OCI-LY3 (cell line): ENCODE measurements around the gene BABAM2.

Source experiments
- H2AFZ ChIP-seq: fragments of 200-600, 300-600 bp; shearing (Covaris generic); 2 replicates; pipeline ENCODE4 v1.6.0; 2014; ENCODE audit warnings: antibody characterized with exemption, low read depth, low read length
- H3K27ac ChIP-seq: fragments of 200-600, 300-600 bp; sonication (generic); 2 replicates; pipeline ENCODE4 v1.5.1; 2014; ENCODE audit warnings: mild to moderate bottlenecking, low read length, moderate library complexity, mixed read lengths
- H3K27me3 ChIP-seq: fragments of 200-600, 300-600 bp; sonication (generic); 2 replicates; pipeline ENCODE4 v1.6.1; 2014; ENCODE audit warnings: low read depth, low read length, mixed read lengths
- H3K36me3 ChIP-seq: fragments of 200-600, 300-600 bp; sonication (generic); replicated peaks from 2 replicates; pipeline ENCODE3; 2014; ENCODE audit warnings: low read depth, low read length, mixed read lengths
- H3K4me1 ChIP-seq: fragments of 300-600, 200-600 bp; sonication (generic); 2 replicates; pipeline ENCODE4 v1.6.1; 2014; ENCODE audit warnings: low read length, mixed read lengths
- H3K4me2 ChIP-seq: fragments of 200-600, 300-600 bp; sonication (generic); 2 replicates; pipeline ENCODE4 v1.6.1; 2014; ENCODE audit warnings: low read length, mixed read lengths
- H3K4me3 ChIP-seq: fragments of 300-600, 200-600 bp; sonication (generic); 2 replicates; pipeline ENCODE4 v1.5.1; 2014; ENCODE audit warnings: antibody characterized with exemption, mild to moderate bottlenecking, low read length, moderate library complexity
- H3K79me2 ChIP-seq: fragments of 300-600, 200-600 bp; shearing (Covaris generic); 2 replicates; pipeline ENCODE4 v1.6.1; 2014; ENCODE audit warnings: mild to moderate bottlenecking, low read length, mixed read lengths
- H3K9ac ChIP-seq: fragments of 300-600, 200-600 bp; shearing (Covaris generic); 2 replicates; pipeline ENCODE4 v1.6.0; 2014; ENCODE audit warnings: mild to moderate bottlenecking, low read length, moderate library complexity
- H3K9me3 ChIP-seq: fragments of 200-600, 300-600 bp; shearing (Covaris generic); 2 replicates; pipeline ENCODE4 v1.6.1; 2014; ENCODE audit warnings: low read length, mixed read lengths; ENCODE audit not compliant: insufficient read depth
- H4K20me1 ChIP-seq: fragments of 200-600, 300-600 bp; sonication (generic); 2 replicates; pipeline ENCODE4 v1.6.1; 2016; ENCODE audit warnings: low read length, mixed read lengths; ENCODE audit not compliant: insufficient read depth
- EZH2phosphoT487 ChIP-seq: fragments of 200-600 bp; shearing (Covaris generic); IDR thresholded peaks from 2 replicates; pipeline ENCODE4 v1.6.1; 2018; ENCODE audit warnings: antibody characterized with exemption, mixed run types, low read depth
- TF ChIP-seq, protein P1 (sequence below): fragments of 200-600, 300-600 bp; sonication (generic); IDR thresholded peaks from 2 replicates; pipeline ENCODE4 v1.5.1; 2014; ENCODE audit warnings: antibody characterized with exemption, low read length, low read depth

Gene BABAM2

GRCh38 chr2:28175028-28175427, 284.5 kb downstream of the BABAM2 start:
- Histone ChIP-seq H3K79me2 (no peaks in the 10 kb centered on the region), H3K9ac (no peak overlapping the region), H3K4me2 (no peak overlapping the region), H3K27ac (no peak overlapping the region), H3K9me3 (no peaks in the 10 kb centered on the region), H3K36me3 (no peaks in the 10 kb centered on the region), H3K4me1 (no peaks in the 10 kb centered on the region), H3K4me3 (no peak overlapping the region), H2AFZ (no peak overlapping the region), H3K27me3 (no peaks in the 10 kb centered on the region), H4K20me1 (no peaks in the 10 kb centered on the region)
- TF ChIP-seq, protein P1, sequence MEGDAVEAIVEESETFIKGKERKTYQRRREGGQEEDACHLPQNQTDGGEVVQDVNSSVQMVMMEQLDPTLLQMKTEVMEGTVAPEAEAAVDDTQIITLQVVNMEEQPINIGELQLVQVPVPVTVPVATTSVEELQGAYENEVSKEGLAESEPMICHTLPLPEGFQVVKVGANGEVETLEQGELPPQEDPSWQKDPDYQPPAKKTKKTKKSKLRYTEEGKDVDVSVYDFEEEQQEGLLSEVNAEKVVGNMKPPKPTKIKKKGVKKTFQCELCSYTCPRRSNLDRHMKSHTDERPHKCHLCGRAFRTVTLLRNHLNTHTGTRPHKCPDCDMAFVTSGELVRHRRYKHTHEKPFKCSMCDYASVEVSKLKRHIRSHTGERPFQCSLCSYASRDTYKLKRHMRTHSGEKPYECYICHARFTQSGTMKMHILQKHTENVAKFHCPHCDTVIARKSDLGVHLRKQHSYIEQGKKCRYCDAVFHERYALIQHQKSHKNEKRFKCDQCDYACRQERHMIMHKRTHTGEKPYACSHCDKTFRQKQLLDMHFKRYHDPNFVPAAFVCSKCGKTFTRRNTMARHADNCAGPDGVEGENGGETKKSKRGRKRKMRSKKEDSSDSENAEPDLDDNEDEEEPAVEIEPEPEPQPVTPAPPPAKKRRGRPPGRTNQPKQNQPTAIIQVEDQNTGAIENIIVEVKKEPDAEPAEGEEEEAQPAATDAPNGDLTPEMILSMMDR: no peak
- TF ChIP-seq EZH2phosphoT487: no peak

GRCh38 chr2:28178946-28179345, 288.4 kb downstream of the BABAM2 start:
- Histone ChIP-seq H3K4me3 (no peak overlapping the region), H3K36me3 (no peaks in the 10 kb centered on the region), H2AFZ (no peak overlapping the region), H3K9me3 (no peaks in the 10 kb centered on the region), H3K4me2 (no peak overlapping the region), H3K4me1 (no peaks in the 10 kb centered on the region), H4K20me1 (no peaks in the 10 kb centered on the region), H3K9ac (no peak overlapping the region), H3K27me3 (no peaks in the 10 kb centered on the region), H3K27ac (no peak overlapping the region), H3K79me2 (no peaks in the 10 kb centered on the region)
- no peak for TF ChIP-seq EZH2phosphoT487
- TF ChIP-seq, protein P1: no peak

DNA sequence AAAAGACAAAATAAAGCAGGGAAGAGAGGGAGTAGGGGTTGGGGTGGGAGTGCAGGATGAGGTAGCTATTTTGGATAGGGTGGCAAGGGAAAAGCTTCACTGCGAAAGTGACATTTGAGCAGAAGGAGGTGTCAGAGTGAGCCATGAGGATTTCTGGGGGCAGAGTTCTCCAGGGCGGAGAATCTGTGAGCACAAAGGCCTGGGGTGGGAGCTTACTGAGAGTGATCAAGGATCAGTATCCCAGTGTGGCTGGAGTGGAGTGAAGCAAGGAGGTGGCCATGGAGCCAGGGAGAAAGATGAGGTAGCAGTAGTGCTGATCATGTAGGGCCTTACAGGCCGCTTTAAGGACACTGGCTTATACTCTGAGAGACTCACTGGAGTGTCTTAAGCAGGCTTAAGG, 291.3 kb downstream of the BABAM2 start:
- H3K9ac ChIP-seq: no peak overlapping the region
- no peaks in the 10 kb centered on the region for H3K9me3 ChIP-seq
- H3K4me2 ChIP-seq: no peak overlapping the region
- no peaks in the 10 kb centered on the region for H3K36me3 ChIP-seq
- no peak overlapping the region for H3K27ac ChIP-seq
- H2AFZ ChIP-seq: no peak overlapping the region
- no peaks in the 10 kb centered on the region for H3K79me2 ChIP-seq
- TF ChIP-seq, protein P1: no peak
- TF ChIP-seq EZH2phosphoT487: no peak
- H4K20me1 ChIP-seq: no peaks in the 10 kb centered on the region
- no peaks in the 10 kb centered on the region for H3K4me1 ChIP-seq
- H3K27me3 ChIP-seq: no peaks in the 10 kb centered on the region
- no peak overlapping the region for H3K4me3 ChIP-seq

GRCh38 chr2:28182348-28182747, 291.8 kb downstream of the BABAM2 start:
- no peak overlapping the region for H3K4me3 ChIP-seq
- TF ChIP-seq, protein P1: no peak
- no peak for TF ChIP-seq EZH2phosphoT487
- H4K20me1 ChIP-seq: no peaks in the 10 kb centered on the region
- H3K4me1 ChIP-seq: no peaks in the 10 kb centered on the region
- no peaks in the 10 kb centered on the region for H3K36me3 ChIP-seq
- H2AFZ ChIP-seq: no peak overlapping the region
- no peak overlapping the region for H3K9ac ChIP-seq
- no peak overlapping the region for H3K4me2 ChIP-seq
- no peak overlapping the region for H3K27ac ChIP-seq
- H3K79me2 ChIP-seq: no peaks in the 10 kb centered on the region
- H3K27me3 ChIP-seq: no peaks in the 10 kb centered on the region
- no peaks in the 10 kb centered on the region for H3K9me3 ChIP-seq
